HG02970 (cell line): ENCODE results near the gene MCRIP1.

ENCODE experiments used
- ATAC-seq: cut with Tn5 transposase; IDR thresholded peaks from one replicate; pipeline ENCODE4 v1.9.1; 2021; ENCODE audit warnings: mild to moderate bottlenecking, moderate library complexity, moderate number of reproducible peaks; ENCODE audit not compliant: unreplicated experiment, low FRiP score

Gene MCRIP1, protein sequence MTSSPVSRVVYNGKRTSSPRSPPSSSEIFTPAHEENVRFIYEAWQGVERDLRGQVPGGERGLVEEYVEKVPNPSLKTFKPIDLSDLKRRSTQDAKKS

GRCh38 chr17:81833160-81833920 lies at the start of gene MCRIP1:
Gene MCRIP1, minus strand, starts transcription at chr17:81833291. Its CDS starts 8,785 bp downstream, at chr17:81824506.
- ATAC-seq, result peak; percentile 85

DNA sequence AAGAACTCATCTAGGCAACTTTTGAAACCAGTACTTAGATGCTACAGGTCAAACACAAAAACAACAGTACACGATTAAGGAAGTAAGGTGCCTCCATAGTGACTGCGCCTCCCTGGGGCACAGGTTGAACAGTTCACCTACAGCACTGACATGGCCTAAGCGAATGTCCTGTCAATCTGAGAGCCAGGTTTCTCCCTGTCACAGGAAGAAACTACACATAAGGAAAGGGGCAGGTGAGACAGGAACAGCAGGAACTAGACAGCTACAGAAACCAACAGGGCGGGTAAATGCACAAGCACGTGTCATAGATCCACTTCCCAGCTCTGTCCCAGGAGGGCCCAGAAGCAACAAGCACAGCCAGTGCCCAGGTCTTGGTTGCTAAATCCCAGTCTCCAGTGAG lies 46.0 kb upstream of the MCRIP1 start:
- ATAC-seq, result no peak

DNA sequence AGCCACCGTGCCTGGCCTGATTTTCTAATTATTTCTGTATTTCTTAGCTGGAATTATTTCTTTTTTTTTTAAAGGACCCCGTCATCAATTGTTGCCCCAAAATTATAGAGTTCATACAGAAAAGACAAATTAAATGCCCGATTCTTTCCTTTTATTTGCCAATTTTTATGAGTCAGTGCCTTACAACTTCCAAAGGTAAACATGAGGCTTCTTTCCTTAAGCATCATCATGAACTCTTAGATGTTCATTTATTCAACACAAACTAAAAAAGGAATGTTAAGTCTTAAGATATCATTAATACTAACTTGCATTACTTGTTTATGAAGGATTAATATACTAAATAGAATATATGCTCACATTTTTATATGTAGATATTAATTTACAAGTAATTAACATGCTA lies 45.2 kb upstream of the MCRIP1 start:
- no peak for ATAC-seq

- ATAC-seq, result no peak
These were observed 44.5 kb upstream of the MCRIP1 start for GRCh38 chr17:81877569-81877968.

- ATAC-seq, result peak; percentile 54
These were observed 38.5 kb upstream of the MCRIP1 start for GRCh38 chr17:81871387-81872230.

GRCh38 chr17:81870981-81871386 lies 37.9 kb upstream of the MCRIP1 start, which contains the start of gene ARHGDIA:
Gene ARHGDIA, minus strand, starts transcription at chr17:81871337. Its CDS starts 1,407 bp downstream, at chr17:81869930.
- peak; percentile 30 for ATAC-seq

- ATAC-seq, result peak; percentile 22
These were observed 37.3 kb upstream of the MCRIP1 start for GRCh38 chr17:81870131-81870980.

GRCh38 chr17:81869221-81870130 lies 36.4 kb upstream of the MCRIP1 start:
- ATAC-seq, result no peak

DNA sequence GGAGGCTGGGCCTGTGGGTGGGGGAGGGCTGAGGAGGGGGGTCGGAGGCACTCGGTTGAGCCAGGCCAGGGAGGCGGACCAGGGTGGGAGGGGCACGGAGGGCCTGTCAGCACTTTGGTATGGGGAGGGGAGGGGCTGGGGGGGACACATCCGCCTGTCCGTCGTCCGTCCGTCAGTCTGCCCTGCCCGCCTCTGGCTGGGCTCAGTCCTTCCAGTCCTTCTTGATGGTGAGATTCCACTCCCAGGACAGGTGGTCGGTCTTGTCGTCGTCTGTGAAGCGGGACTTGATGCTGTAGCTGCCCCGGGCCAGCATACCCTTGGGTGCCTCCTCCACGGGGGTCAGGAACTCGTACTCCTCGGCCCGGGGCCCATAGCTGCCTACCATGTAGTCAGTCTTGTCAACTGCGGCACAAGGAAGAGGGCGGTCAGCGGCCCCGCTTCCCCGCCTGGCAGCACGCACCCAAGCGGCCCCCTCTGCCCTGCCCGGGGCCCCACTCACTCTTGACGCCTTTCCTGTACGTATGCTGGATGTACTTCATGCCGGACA lies 35.7 kb upstream of the MCRIP1 start:
- ATAC-seq, result no peak

DNA sequence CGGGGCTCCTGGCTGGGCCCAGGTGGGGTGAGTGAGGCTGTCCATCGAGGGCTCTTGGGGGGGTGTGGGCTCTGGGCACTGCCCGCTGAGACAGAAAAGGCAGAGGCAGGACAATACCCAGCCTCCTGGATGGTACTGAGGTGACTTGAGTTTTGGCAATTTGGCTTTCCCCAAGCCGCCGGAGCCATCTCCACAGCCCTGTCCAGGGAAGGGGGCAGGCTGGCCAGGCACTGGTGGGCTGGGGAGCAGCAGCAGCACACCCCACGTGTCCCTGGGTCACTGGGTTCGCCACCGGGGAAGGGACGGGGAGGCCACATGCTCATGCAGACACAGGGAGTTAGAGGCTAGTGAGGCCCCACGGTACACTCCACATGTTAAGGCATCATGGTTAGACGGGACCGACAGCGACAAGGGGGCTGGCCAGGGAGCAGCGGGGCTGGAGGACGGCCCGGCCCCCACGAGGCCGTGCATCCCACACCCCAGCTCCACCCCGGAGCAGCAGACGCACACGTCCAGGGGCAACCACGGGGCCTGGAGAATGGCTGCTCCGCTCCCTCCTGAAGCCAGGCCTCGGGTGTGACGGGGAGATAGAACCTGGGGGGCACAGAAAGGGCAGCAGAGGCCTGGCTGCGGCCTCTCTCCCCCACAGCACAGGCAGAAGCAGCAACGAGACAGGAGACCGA lies 35.0 kb upstream of the MCRIP1 start:
- ATAC-seq, result no peak

DNA sequence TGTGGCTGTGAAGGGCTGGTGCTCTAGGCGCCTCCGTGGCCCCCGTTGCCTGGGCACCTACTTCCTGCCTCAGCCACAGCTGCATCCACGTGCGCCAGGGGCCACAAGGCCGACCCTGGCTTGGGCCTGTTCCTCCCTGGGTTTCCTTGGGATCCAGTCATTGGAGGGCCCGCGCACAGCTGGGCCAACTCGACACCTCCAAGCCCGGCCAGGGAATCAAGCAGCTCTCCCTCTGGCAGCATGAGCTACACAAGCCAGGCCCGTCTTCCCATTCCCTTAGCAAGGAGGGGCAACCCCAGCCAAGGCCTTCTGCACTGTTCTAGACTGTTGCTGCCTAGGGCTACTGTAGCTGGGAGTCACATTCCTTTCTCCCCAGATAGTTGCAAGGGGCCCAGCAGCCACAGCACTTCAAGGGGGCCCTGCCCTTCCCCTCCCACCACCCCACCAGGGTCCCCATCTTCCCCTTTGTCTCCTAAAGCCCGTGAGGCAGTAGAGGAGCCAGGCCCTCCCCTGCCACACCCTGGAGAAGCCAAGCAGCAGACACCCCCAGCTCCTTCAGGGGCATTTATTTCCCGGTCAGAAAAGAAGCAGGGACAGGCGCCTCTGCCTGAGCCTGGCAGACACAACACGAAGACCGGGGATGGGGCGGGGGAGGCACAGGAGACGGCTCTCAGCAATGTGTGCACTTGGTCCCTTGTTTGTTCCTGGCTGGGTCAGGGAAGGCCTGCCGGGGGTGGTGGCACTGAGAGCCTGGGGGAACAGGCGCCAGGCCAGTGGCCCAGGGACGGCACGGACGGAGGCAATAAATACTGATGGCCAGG lies 34.3 kb upstream of the MCRIP1 start:
- ATAC-seq, result no peak

DNA sequence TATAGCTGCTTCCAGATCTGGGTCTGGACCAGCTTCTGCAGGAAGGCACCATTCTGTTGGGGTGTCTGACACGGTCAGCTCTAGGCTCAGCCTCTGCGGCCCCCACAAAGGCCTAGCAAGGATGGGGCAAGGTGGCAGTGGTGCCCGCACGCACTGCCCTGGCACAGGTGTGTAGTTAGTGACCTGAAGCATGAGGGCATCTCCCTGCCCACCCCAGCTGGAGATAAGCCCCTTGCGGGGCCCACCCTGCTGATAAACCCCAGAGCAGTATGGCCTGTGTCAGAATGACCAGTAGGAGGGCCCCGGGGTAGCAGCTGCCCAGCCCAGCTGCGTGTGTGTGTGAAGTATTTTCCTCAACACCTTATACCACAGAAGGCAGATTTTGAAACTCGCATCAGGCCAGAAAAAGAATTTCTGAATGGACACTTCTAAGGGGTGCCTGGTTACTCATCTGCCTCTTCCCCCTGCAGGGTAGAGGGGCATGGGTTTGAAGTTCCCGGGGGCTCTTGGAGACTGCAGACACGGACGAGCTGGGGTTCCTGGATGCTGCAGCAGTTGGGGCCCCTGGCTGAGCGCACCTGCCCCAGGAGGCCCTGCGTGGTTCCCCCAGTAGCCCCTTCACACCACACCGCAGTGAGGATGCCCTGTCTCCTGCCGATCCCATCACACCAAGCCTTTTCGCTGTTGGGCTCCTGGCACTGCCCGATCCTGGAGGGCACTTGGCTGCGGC lies 33.5 kb upstream of the MCRIP1 start:
- no peak for ATAC-seq

DNA sequence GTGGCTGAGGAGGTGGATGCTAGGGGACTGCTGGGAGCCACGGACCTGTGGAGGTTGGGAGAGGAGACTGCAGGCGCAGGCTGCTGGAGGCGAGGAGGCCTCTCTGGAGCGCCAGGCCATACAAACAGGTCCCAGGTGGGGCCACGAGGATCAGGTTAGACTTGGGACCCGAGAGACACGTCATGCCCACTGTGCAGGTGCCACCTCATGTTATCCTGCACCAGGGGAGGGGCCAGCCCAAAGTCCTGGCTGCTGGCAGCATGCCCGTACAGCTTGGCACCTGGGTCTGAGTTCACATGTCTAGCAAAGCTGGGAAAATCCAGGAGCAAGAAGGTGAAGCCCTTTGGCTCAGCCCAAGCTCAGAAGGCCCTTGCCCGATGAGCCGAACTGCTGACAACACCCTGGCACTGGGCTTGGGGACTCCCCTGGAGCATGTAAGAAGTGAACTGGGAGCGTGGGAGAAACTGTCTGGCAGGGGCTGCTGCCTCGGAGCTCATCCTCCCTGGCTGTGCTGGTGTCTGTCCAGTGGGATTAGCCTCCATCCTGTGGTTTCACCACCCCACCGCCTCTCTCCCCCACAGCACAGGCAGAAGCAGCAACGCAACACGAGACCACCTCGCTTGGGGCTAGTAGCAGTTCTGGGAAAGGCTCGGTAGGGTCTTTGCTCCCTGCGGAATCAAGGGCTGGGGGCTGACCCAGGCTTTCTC lies 32.8 kb upstream of the MCRIP1 start:
- no peak for ATAC-seq

DNA sequence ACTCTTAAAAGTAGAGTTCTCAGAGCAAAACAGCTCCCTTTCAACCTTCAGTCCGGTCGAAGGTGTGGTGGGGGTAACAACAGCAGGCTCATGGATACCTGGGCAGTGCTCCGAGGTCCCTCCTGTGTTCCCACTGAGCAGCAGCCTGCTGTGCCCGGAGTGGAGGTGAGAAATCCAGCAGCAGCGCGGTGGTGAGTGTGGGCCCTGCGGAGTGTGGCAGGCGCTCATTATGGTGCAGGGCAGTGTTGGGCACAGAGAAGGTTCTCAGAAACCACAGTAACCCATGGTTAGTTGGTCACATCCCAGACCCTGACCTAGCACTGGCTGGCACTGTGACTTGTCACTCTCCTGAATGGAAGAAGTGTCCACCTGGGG lies 32.3 kb upstream of the MCRIP1 start:
- no peak for ATAC-seq

DNA sequence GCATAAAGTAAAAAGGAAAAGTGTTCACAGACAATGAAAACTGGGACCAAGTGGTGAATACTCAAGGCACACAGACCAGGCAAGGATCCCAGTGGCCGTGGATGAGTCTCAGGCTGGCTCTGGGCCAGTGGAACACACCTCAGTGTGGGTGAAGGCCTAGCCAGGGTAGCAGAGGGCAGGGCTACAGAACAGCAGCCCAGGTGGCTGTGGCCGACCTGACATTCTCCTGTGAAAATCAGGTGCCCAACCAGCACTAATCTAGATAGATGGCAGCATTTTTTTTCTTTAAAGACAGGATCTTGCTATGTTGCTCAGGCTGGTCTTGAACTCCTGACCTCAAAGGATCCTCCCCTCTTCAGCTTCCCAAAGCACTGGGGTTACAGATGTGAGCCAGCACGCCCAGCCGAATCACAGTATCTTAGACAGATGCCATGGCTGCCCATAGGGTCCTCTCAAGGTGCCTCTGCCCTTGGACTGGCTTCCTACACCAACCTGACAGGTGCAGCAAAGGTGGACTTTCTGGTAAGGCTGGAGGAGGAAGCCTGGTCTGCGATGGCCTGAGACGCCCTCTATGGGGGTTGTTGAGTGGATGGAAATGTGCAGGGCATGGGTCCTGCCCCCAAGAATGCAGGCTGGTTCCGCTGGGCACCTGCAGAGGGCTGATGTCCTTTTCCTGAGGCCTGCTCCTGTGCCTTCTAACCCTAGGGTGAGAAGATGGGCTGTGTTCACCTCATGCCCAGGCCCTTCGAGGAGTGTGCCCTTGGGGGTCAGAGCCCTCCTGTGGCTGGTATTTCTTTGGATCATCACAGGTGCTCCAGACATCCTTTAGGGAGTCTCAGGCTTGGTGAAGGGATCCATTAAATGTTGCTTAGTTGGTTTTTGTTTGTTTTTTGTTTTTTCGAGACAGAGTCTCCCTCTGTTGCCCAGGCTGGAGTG lies 31.0 kb upstream of the MCRIP1 start:
- ATAC-seq, result no peak
